Fibroblast of lung (primary cell): ENCODE data around the gene TTC13. TPM values are rescaled to one million over a fixed set of nuclear protein-coding genes. Genes with fewer than 3 reads are reported as not detected.

Experiments used
- DNase-seq, 2 donors: peaks; one replicate each; pipeline versions ENCODE4 v3.0.0 to v3.0.0-alpha.2; 2010; ENCODE audit warnings: low read depth in 2 of 2
- H2AFZ ChIP-seq: 2 replicates; pipeline ENCODE4 v1.5.1; 2012; ENCODE audit warnings: low read length, control low read depth, inconsistent platforms
- H3K27ac ChIP-seq: 2 replicates; pipeline ENCODE4 v1.5.1; 2011; ENCODE audit warnings: low read length, control low read depth; ENCODE audit not compliant: insufficient read depth
- H3K27me3 ChIP-seq: 2 replicates; pipeline ENCODE4 v1.5.1; 2011; ENCODE audit warnings: mild to moderate bottlenecking, low read length; ENCODE audit not compliant: control insufficient read depth, insufficient read depth
- H3K36me3 ChIP-seq: 2 replicates; pipeline ENCODE4 v1.5.1; 2011; ENCODE audit warnings: low read length; ENCODE audit not compliant: control insufficient read depth, insufficient read depth
- H3K4me1 ChIP-seq: 2 replicates; pipeline ENCODE4 v1.5.1; 2011; ENCODE audit warnings: low read length; ENCODE audit not compliant: control insufficient read depth, insufficient read depth; ENCODE audit errors: extremely low read depth
- H3K4me2 ChIP-seq: 2 replicates; pipeline ENCODE4 v1.5.1; 2011; ENCODE audit warnings: low read length, control low read depth; ENCODE audit not compliant: insufficient read depth; ENCODE audit errors: extremely low read depth
- H3K4me3 ChIP-seq, 4 experiments: fragments of 200-600 bp in 1 of 4; sonication (generic) in 1 of 4; replicated peaks in 1 of 4; 2 replicates each; pipeline ENCODE4 v1.5.1; 2011 to 2016; ENCODE audit warnings: low read length in 4 of 4, low read depth in 3 of 4, mild to moderate bottlenecking in 3 of 4, control low read depth in 2 of 4, inconsistent platforms in 1 of 4, mixed read lengths in 1 of 4; ENCODE audit not compliant: insufficient read depth in 1 of 4; ENCODE audit errors: control extremely low read depth in 1 of 4
- H3K79me2 ChIP-seq: 2 replicates; pipeline ENCODE4 v1.5.1; 2012; ENCODE audit warnings: mild to moderate bottlenecking, low read length, inconsistent platforms; ENCODE audit not compliant: control insufficient read depth, insufficient read depth
- H3K9ac ChIP-seq: 2 replicates; pipeline ENCODE4 v1.5.1; 2011; ENCODE audit warnings: mild to moderate bottlenecking, low read length, control low read depth; ENCODE audit not compliant: insufficient read depth
- H3K9me3 ChIP-seq: 2 replicates; pipeline ENCODE4 v1.5.1; 2012; ENCODE audit warnings: low read depth, low read length; ENCODE audit not compliant: control insufficient read depth, insufficient read depth
- H4K20me1 ChIP-seq: 2 replicates; pipeline ENCODE4 v1.5.1; 2011; ENCODE audit warnings: low read length; ENCODE audit not compliant: control insufficient read depth, insufficient read depth; ENCODE audit errors: extremely low read depth
- EZH2 ChIP-seq: IDR thresholded peaks from 2 replicates; pipeline ENCODE4 v1.5.1; 2012; ENCODE audit warnings: low read length, control low read depth, mild to moderate bottlenecking; ENCODE audit errors: missing control alignments
- polyA plus RNA-seq, 2 donors: library from polyadenylated mRNA; depleted of rRNA in 1 of 2; stranded (reverse) in 1 of 2; unstranded in 1 of 2; fragments of >200 nt; gene quantifications; 2 replicates each; pipeline ENCODE4 v1.2.1, GENCODE V29; 2011 to 2012; ENCODE audit warnings: missing spikeins in 1 of 2
- total RNA-seq: library from RNA; depleted of rRNA; stranded (reverse); fragments of >200 nt; gene quantifications from 2 replicates; pipeline ENCODE4 v1.2.1, GENCODE V29; 2014
- TF ChIP-seq, protein P1 (sequence below), 2 donors: IDR thresholded peaks in 1 of 2; conservative IDR thresholded peaks in 1 of 2; 1 replicate in 1 of 2; 2 replicates in 1 of 2; pipeline ENCODE4 v1.5.1; 2011 to 2012; ENCODE audit warnings: low read length in 2 of 2, control low read depth in 1 of 2, inconsistent platforms in 1 of 2, low read depth in 1 of 2, mild to moderate bottlenecking in 1 of 2

TTC13 gene
- total and polyA plus RNA-seq, 2 donors (not counting 1 experiment from before 2014, with no cell fraction given) = 8.0 to 16.2 TPM

DNA sequence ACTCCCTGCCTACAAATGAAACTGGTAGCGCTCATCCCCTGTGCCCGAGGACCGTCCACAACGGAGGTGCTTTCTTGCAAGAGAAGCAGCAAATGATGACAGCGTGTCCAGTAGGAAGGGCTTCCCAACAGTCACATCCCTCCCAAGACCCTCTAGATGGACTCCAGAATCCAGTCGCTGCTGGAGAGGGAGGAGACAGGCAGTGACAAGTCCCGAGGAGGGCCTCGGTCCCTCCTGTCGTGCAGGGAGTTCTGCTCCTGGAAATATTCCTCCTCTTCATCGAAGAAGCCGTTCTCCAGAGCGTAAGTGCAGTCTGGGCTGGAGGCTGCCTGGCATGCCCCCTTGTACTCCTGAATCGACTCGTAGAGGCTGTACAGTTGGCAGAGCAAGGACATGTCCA lies 41.0 kb upstream of the TTC13 start:
- Histone ChIP-seq H3K36me3 (no peaks in the 10 kb centered on the region), H4K20me1 (no peaks in the 10 kb centered on the region), H3K4me1 (no peaks in the 10 kb centered on the region), H3K4me2 (no peak overlapping the region), H3K4me3 (no peak overlapping the region), H3K9ac (no peak overlapping the region), H3K27ac (no peak overlapping the region), H3K79me2 (no peaks in the 10 kb centered on the region), H3K27me3 (no peaks in the 10 kb centered on the region), H2AFZ (no peak overlapping the region), H3K9me3 (no peaks in the 10 kb centered on the region)
- TF ChIP-seq EZH2 = no peak
- TF ChIP-seq, protein P1, sequence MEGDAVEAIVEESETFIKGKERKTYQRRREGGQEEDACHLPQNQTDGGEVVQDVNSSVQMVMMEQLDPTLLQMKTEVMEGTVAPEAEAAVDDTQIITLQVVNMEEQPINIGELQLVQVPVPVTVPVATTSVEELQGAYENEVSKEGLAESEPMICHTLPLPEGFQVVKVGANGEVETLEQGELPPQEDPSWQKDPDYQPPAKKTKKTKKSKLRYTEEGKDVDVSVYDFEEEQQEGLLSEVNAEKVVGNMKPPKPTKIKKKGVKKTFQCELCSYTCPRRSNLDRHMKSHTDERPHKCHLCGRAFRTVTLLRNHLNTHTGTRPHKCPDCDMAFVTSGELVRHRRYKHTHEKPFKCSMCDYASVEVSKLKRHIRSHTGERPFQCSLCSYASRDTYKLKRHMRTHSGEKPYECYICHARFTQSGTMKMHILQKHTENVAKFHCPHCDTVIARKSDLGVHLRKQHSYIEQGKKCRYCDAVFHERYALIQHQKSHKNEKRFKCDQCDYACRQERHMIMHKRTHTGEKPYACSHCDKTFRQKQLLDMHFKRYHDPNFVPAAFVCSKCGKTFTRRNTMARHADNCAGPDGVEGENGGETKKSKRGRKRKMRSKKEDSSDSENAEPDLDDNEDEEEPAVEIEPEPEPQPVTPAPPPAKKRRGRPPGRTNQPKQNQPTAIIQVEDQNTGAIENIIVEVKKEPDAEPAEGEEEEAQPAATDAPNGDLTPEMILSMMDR (conservative IDR thresholded peaks at IDR 0.05 in 1 of 2, IDR thresholded peaks at IDR 0.05 in 1 of 2; ENCODE audit: low read depth in 1 of 2, low read length in 2 of 2) = no peak
- no peak for DNase-seq

- H3K36me3 ChIP-seq = no peaks in the 10 kb centered on the region
- H3K9me3 ChIP-seq = no peaks in the 10 kb centered on the region
- no peak overlapping the region for H3K4me3 ChIP-seq
- no peaks in the 10 kb centered on the region for H4K20me1 ChIP-seq
- H3K4me1 ChIP-seq = no peaks in the 10 kb centered on the region
- H3K79me2 ChIP-seq = no peaks in the 10 kb centered on the region
- H3K27me3 ChIP-seq = no peaks in the 10 kb centered on the region
- H3K4me2 ChIP-seq = no peak overlapping the region
- no peak for DNase-seq
- H2AFZ ChIP-seq = no peak overlapping the region
- TF ChIP-seq EZH2 = no peak
- TF ChIP-seq, protein P1 (conservative IDR thresholded peaks at IDR 0.05 in 1 of 2, IDR thresholded peaks at IDR 0.05 in 1 of 2; ENCODE audit: low read depth in 1 of 2, low read length in 2 of 2) = no peak
- H3K27ac ChIP-seq = no peak overlapping the region
- no peak overlapping the region for H3K9ac ChIP-seq
Observed at GRCh38 chr1:231016966-231017365, 38.3 kb upstream of the TTC13 start.

- Histone ChIP-seq H3K27ac (no peak overlapping the region), H2AFZ (no peak overlapping the region), H3K9ac (no peak overlapping the region), H3K9me3 (no peaks in the 10 kb centered on the region), H3K4me2 (no peak overlapping the region), H4K20me1 (no peaks in the 10 kb centered on the region), H3K36me3 (no peaks in the 10 kb centered on the region), H3K4me3 (no peak overlapping the region), H3K79me2 (no peaks in the 10 kb centered on the region), H3K4me1 (no peaks in the 10 kb centered on the region), H3K27me3 (no peaks in the 10 kb centered on the region)
- no peak for DNase-seq
- TF ChIP-seq, protein P1 (conservative IDR thresholded peaks at IDR 0.05 in 1 of 2, IDR thresholded peaks at IDR 0.05 in 1 of 2; ENCODE audit: low read depth in 1 of 2, low read length in 2 of 2) = no peak
- no peak for TF ChIP-seq EZH2
Observed at GRCh38 chr1:231016234-231016633, 37.6 kb upstream of the TTC13 start.
